ENCODE measurements around the gene EDN2.

DNA sequence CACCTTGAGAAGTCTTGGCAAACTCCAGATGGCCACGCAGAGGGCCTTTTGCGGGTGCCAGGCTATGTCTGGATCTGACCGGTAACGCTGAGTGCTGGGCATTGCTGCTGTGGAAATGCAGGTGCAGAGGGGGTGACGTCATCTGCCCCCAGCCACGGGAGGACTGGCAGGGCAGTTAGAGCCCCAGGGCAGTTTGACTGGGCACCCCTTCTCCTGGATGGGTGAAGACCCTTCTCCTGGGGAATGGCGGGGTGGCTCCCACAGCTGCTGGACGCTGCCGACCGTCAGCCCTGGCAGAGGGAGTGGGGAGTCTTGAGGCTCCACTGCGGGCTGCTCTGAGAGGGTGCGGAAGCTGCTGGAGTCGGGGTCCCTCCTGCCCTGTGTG, 12.6 kb upstream of the EDN2 start:
- TF ChIP-seq, protein P1, sequence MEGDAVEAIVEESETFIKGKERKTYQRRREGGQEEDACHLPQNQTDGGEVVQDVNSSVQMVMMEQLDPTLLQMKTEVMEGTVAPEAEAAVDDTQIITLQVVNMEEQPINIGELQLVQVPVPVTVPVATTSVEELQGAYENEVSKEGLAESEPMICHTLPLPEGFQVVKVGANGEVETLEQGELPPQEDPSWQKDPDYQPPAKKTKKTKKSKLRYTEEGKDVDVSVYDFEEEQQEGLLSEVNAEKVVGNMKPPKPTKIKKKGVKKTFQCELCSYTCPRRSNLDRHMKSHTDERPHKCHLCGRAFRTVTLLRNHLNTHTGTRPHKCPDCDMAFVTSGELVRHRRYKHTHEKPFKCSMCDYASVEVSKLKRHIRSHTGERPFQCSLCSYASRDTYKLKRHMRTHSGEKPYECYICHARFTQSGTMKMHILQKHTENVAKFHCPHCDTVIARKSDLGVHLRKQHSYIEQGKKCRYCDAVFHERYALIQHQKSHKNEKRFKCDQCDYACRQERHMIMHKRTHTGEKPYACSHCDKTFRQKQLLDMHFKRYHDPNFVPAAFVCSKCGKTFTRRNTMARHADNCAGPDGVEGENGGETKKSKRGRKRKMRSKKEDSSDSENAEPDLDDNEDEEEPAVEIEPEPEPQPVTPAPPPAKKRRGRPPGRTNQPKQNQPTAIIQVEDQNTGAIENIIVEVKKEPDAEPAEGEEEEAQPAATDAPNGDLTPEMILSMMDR (IDR thresholded peaks at IDR 0.05), result no peak
- TF ChIP-seq EP300 (IDR thresholded peaks at IDR 0.05), result no peak

Measured in ovary (tissue), 3 donors.